Measurements from ENCODE around the gene CARD11.

GRCh38 chr7:2870471-2870931 is 173.2 kb downstream of the CARD11 start:
- no peak for TF ChIP-seq POLR2A (IDR thresholded peaks at IDR 0.05; ENCODE audit: low read length)
- TF ChIP-seq GATA1 (IDR thresholded peaks at IDR 0.05; ENCODE audit: low read depth, low read length) = no peak
